GM18868 (cell line): ENCODE data around the gene TCEA3.

Experiments used
- ATAC-seq: cut with Tn5 transposase; IDR thresholded peaks from one replicate; pipeline ENCODE4 v1.9.1; 2021; ENCODE audit warnings: mild to moderate bottlenecking, moderate library complexity; ENCODE audit not compliant: unreplicated experiment

Gene TCEA3

GRCh38 chr1:23448846-23449245 is 24.3 kb upstream of the TCEA3 start:
- ATAC-seq, result no peak

- no peak for ATAC-seq
Observed at GRCh38 chr1:23446661-23447310, 22.2 kb upstream of the TCEA3 start.

- no peak for ATAC-seq
Observed at GRCh38 chr1:23444596-23445390, 20.2 kb upstream of the TCEA3 start.

- ATAC-seq, result no peak
Observed at GRCh38 chr1:23444104-23444533, 19.6 kb upstream of the TCEA3 start.

- no peak for ATAC-seq
Observed at GRCh38 chr1:23442751-23443150, 18.2 kb upstream of the TCEA3 start.

GRCh38 chr1:23441446-23442148 is 17.0 kb upstream of the TCEA3 start:
- ATAC-seq, result no peak

- ATAC-seq, result no peak
Observed at GRCh38 chr1:23438545-23438944, 14.0 kb upstream of the TCEA3 start.

- ATAC-seq, result no peak
Observed at GRCh38 chr1:23437355-23437664, 12.8 kb upstream of the TCEA3 start.

- ATAC-seq, result no peak
Observed at GRCh38 chr1:23436520-23437354, 12.2 kb upstream of the TCEA3 start.

GRCh38 chr1:23434260-23434775 is 9.8 kb upstream of the TCEA3 start:
- no peak for ATAC-seq

- no peak for ATAC-seq
Observed at GRCh38 chr1:23433122-23433521, 8.6 kb upstream of the TCEA3 start.

GRCh38 chr1:23431431-23431830 is 6.9 kb upstream of the TCEA3 start:
- no peak for ATAC-seq

GRCh38 chr1:23430803-23431202 is 6.3 kb upstream of the TCEA3 start:
- ATAC-seq, result no peak

GRCh38 chr1:23428136-23428905 is 3.8 kb upstream of the TCEA3 start:
- no peak for ATAC-seq

GRCh38 chr1:23427550-23427949 is 3.0 kb upstream of the TCEA3 start:
- ATAC-seq, result no peak

- ATAC-seq, result no peak
Observed at GRCh38 chr1:23426828-23427227, 2.3 kb upstream of the TCEA3 start.

- ATAC-seq, result no peak
Observed at GRCh38 chr1:23425193-23425494, 596 bp upstream of the TCEA3 start.

- no peak for ATAC-seq
Observed at GRCh38 chr1:23423415-23424292, 894 bp downstream of the TCEA3 start.

GRCh38 chr1:23422941-23423340 is 1.6 kb downstream of the TCEA3 start:
- ATAC-seq, result no peak
